Measurements from ENCODE around the gene FOXB2.
"Not testable (repeated sequence)": the region's sequence is repeated elsewhere in the genome, so short reads cannot be mapped to it uniquely, and the experiment has no call there.

Gene FOXB2

DNA sequence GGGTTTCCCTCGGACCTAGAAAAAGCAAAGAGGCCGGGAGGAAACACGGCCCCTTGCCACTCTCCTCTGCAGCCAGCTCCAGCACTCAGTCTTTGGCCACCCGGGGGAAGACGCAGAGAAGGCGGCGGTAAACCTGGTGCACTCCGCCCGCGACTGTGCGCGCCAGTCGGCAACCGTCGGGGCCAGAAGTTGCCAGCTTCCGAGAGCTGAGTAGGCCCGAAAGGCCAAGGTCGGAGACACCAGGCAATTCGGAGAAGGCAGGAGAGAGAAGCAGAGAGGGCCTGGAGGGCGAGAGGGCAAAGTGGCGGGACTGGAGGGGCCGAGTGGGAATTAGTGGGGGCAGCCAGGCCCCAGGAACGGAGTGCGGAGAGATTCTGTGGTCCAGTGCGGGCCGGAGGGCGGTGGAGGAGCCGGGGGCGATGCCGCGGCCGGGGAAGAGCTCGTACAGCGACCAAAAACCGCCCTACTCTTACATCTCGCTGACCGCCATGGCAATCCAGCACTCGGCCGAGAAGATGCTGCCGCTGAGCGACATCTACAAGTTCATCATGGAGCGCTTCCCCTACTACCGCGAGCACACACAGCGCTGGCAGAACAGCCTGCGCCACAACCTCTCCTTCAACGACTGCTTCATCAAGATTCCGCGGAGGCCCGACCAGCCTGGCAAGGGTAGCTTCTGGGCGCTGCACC, at the start of gene FOXB2:
TSS of gene FOXB2 (plus strand) at position 420 of the 690 bp plus-strand sequence. CDS start at position 420, 0 bp downstream.
- no peak for DNase-seq (ENCODE audit: low read depth in 2 of 2, low spot score in 1 of 2)

DNA sequence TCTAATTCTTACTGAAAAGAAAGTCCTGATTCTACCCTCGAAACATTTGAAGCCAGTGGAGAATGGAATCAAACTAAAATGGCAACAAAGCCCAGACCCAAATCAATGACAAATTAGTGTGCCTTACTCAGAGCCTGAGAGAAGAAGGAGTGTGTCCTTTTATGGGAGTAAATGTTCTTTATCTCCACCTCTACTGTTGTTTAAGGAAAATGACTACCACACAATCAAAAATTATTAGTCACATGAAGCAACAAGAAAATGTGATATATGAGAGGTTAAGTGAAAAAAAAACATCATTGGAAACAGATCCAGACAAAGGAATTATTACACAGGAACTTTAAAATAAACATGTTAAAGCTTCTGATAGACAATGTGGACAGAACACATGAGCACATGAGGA, 49.7 kb upstream of the FOXB2 start:
- no peak for DNase-seq (ENCODE audit: low read depth in 2 of 2, low spot score in 1 of 2)

GRCh38 chr9:76978831-76979230, 40.6 kb upstream of the FOXB2 start:
- DNase-seq (ENCODE audit: low read depth in 2 of 2, low spot score in 1 of 2): not testable (repeated sequence)

DNA sequence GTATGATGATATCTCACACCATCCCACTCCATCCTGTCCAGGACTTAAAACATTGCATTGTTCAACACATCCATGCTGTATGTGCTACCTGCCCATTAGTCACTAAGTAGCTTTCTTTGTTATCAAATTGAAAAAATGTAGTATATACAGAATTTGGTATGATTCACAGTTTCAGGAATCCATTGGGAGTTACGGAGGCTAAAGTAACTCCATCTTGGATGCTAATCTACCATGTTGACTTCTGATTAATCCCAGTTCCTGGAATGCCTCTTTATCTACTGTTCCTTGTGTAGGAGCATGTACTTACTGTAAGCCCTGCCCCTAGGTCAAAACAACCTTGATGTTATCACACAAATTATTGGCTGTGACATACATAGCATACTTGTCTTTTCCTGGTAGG, 38.9 kb upstream of the FOXB2 start:
- no peak for DNase-seq (ENCODE audit: low read depth in 2 of 2, low spot score in 1 of 2)

DNA sequence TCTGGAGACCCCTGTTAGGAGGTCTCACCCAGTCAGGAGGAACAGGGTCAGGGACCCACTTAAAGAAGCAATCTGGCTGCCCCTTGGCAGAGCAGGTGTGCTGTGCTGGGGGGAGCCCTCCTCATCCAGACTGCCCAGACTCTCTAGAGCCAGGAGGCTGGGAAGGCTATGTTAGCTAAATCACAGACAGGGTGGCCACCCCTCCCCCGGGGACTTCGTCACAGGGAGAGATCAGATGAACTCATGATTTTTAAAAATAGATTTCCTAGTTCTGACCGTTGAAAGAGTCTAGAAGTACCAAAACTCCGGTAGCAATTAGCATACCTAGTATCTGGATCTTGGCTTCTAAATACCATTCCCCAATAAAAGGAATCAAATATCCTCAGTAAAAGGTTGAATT, 35.0 kb upstream of the FOXB2 start:
- no peak for DNase-seq (ENCODE audit: low read depth in 2 of 2, low spot score in 1 of 2)

DNA sequence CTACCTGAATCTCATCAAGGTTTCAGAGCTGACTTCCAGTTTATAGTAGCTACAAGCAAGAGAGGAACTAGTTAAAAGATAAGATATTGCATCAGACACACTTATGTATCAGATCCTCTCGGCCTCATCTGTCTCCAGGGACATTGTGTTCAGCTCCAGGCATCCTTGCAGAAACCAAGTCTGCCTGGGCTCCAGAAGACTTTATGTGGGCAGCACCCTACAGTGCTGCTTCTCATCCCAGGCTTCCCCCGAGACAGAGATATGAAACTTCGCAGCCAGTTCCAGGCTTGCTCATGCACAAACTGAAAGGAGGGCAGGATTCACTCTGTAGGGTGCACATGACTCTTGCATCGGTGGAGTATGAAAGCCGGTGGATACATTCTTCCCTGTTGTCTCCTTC, 33.9 kb upstream of the FOXB2 start:
- DNase-seq (ENCODE audit: low read depth in 2 of 2, low spot score in 1 of 2): no peak

GRCh38 chr9:76987594-76988200, 31.8 kb upstream of the FOXB2 start:
- no peak for DNase-seq (ENCODE audit: low read depth in 2 of 2, low spot score in 1 of 2)

GRCh38 chr9:76988941-76989340, 30.5 kb upstream of the FOXB2 start:
- DNase-seq (ENCODE audit: low read depth in 2 of 2, low spot score in 1 of 2): no peak

DNA sequence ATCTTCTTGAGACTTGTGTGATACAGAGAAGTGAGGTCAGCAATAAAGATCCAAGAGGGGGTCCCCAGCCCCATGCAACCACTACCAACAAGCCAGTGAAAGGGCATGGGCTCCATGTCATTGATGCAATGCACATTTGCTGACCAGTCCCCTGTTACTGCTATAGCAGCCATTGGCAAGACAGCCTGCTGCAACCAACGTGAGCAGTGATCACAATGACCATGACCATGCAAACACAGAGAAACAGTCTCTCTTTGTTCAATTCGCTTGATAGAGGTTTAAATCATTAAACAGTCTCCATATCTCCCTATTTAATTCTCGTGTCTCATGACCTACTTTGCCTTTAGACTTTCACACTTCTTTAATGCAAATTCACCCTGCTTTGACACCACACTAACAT, 30.0 kb upstream of the FOXB2 start:
- no peak for DNase-seq (ENCODE audit: low read depth in 2 of 2, low spot score in 1 of 2)

DNA sequence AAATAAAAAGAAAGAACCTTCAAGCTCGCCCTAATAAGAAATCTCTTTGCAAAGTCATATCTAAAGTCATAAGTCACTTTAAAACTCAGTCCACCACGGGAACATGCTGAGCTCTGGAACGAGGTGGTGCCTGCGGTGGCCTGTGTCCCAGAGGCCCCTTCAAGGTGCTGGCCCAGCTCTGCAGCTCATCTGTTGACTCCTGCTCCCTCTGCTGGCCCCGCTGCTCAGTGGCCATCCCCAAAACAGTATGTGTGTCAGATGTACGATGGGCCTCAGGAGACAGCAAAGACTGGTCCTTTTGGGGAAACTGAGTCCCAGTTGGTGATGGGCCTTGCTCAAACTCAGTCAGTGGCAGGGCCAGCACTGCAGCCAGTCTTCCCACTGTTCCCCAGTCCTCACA, 22.8 kb upstream of the FOXB2 start:
- DNase-seq (ENCODE audit: low read depth in 2 of 2, low spot score in 1 of 2): no peak

GRCh38 chr9:76999261-76999660, 20.2 kb upstream of the FOXB2 start:
- DNase-seq (ENCODE audit: low read depth in 2 of 2, low spot score in 1 of 2): no peak

DNA sequence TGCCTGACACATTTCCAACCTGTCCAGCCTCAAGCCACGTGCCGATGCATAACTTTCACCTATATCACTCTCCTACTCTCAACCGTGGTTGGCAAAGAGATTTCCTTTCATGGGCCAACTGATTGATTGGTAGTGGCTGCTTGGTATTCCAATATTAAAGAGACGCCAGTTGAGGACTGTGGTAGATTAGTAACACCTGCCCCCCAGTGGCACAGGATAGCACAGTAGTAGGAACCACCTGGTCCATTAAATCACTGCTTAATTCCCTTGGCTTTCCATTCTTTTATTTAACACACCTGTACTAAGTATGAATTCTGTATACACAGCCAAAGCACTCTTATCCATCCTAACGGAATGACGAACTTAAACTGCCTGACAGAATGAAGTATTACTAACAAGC, 19.1 kb upstream of the FOXB2 start:
- DNase-seq (ENCODE audit: low read depth in 2 of 2, low spot score in 1 of 2): no peak

GRCh38 chr9:77003366-77003765, 16.1 kb upstream of the FOXB2 start:
- no peak for DNase-seq (ENCODE audit: low read depth in 2 of 2, low spot score in 1 of 2)

- no peak for DNase-seq (ENCODE audit: low read depth in 2 of 2, low spot score in 1 of 2)
Measured at GRCh38 chr9:77005216-77005615, 14.2 kb upstream of the FOXB2 start.

- no peak for DNase-seq (ENCODE audit: low read depth in 2 of 2, low spot score in 1 of 2)
Measured at GRCh38 chr9:77010527-77010926, 8.9 kb upstream of the FOXB2 start.

DNA sequence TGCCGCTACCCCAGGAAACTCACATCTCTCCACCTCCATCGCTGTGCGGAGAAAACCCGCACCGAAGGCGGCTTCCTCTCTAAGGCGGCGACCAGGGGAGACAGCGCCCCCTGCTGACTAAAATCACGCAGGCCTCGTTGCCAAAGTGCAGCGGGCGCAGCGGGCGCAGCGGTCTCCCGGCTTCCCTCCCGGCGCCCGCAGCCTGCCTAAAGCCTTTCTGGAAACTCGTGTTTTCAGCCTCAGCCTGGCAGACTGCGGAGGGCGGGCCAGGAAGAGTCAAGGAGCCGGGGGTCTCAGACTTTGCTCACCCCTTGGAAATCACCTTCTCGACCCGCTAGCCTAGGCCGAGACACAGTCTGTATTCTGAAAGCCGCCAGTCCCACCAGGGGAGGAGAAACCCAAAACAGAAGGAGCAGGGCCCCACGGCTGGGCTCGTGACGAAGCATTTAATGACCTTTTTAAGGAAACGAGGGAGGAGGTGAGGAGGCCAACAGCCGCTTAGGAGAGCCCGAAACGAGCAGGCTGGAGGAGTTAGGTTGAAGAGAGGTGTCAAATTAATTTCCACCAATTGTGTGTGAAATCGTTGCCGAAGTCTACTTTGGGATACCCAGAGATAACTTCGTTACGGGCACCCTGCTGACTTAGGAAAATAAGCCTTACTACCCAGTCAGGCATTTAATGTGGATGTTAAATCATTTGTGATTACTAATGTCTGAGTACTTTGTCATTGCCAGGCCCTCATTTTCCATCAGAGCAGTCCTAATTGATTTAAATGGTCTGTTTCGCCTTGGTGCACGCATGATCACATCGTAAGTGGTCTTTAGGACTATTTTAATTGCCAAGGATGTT, 7.3 kb upstream of the FOXB2 start:
- DNase-seq (ENCODE audit: low read depth in 2 of 2, low spot score in 1 of 2): peak in 1 of 2 donors; percentile 28

GRCh38 chr9:77013206-77013931, 6.1 kb upstream of the FOXB2 start:
- no peak for DNase-seq (ENCODE audit: low read depth in 2 of 2, low spot score in 1 of 2)

- DNase-seq (ENCODE audit: low read depth in 2 of 2, low spot score in 1 of 2): no peak
Measured at GRCh38 chr9:77013932-77014596, 5.4 kb upstream of the FOXB2 start.

DNA sequence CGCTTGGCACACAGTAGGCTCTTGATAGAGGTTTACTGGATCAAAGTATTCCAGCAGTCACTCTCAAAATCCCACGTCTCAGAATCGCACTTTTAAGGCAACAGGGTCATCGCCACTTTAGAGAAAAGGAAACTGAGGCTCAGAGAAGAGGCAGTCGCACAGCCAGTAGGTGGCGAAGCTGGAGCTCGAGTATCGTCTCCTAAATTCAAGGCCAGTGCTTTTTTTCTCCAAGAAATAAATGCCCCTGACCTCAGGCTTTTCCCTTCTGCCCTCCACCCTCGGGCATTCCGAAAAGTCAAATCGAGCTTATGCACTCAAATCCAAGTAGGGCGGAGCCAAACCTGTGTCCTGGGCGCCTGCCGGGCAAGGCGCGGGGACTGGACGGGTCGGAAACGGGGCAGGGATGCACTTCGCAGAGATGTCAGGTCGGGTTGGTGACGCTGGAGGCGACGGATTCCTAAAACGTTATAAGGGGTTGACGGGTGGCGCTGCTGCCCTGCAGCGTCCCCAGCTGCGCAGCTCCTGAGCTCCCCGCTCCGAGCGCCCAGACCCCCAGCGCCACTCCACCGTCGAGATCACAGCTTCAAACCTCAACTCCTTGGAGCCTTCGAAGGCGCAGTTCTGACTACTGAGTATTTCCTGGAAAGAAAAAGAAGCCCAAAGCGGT, 4.7 kb upstream of the FOXB2 start:
- no peak for DNase-seq (ENCODE audit: low read depth in 2 of 2, low spot score in 1 of 2)

- no peak for DNase-seq (ENCODE audit: low read depth in 2 of 2, low spot score in 1 of 2)
Measured at GRCh38 chr9:77015327-77016048, 4.0 kb upstream of the FOXB2 start.

Measured in stimulated activated CD8-positive, alpha-beta memory T cell treated with anti-CD3 and anti-CD28 coated beads, Interleukin-4, amount 100 ng/mL, for 1 hour (primary cell).